Aorta (tissue), 5 donors: ENCODE data around the gene NCKAP5. TPM values are rescaled to one million over a fixed set of nuclear protein-coding genes. Genes with fewer than 3 reads are reported as not detected.

ENCODE experiments used
- ATAC-seq: fragments of 200-7000 bp; cut with Tn5 transposase; one replicate; pipeline ENCODE4 v1.9.1; 2022; ENCODE audit warnings: moderate library complexity; ENCODE audit not compliant: low FRiP score
- DNase-seq, 2 donors: peaks; one replicate each; pipeline ENCODE4 v3.0.0-alpha.2; 2020
- H3K27ac ChIP-seq, 2 donors: one replicate each; pipeline ENCODE4 v1.5.1; 2013; ENCODE audit warnings: low read length in 2 of 2, mild to moderate bottlenecking in 2 of 2, moderate library complexity in 2 of 2, control low read depth in 1 of 2, inconsistent platforms in 1 of 2, low read depth in 1 of 2
- H3K27me3 ChIP-seq, 2 donors: one replicate each; pipeline ENCODE4 v1.6.1; 2013; ENCODE audit warnings: control low read depth in 1 of 2, low read length in 1 of 2, mild to moderate bottlenecking in 1 of 2, moderate library complexity in 1 of 2; ENCODE audit not compliant: insufficient read depth in 2 of 2, control insufficient read depth in 1 of 2
- H3K36me3 ChIP-seq, 2 donors: one replicate each; pipeline ENCODE4 v1.6.1; 2013; ENCODE audit warnings: control low read depth in 1 of 2, low read length in 1 of 2, mild to moderate bottlenecking in 1 of 2; ENCODE audit not compliant: insufficient read depth in 2 of 2, control insufficient read depth in 1 of 2
- H3K4me1 ChIP-seq, 2 donors: one replicate each; pipeline ENCODE4 v1.6.1; 2013; ENCODE audit warnings: low read length in 2 of 2, control low read depth in 1 of 2, mild to moderate bottlenecking in 1 of 2, moderate library complexity in 1 of 2; ENCODE audit not compliant: insufficient read depth in 2 of 2, control insufficient read depth in 1 of 2
- H3K4me3 ChIP-seq, 2 donors: one replicate each; pipeline ENCODE4 v1.5.1; 2013; ENCODE audit warnings: low read length in 2 of 2, control low read depth in 1 of 2, mild to moderate bottlenecking in 1 of 2
- H3K9me3 ChIP-seq: one replicate; pipeline ENCODE4 v1.6.1; 2013; ENCODE audit warnings: mild to moderate bottlenecking, low read length; ENCODE audit not compliant: control insufficient read depth
- WGBS, 2 donors: extraction: QIAGEN DNeasy Blood & Tissue Kit; methylation state at CpG; one replicate each; pipeline ENCODE4 v1.1.7; 2013; 5-methylcytosine and 5-hydroxymethylcytosine counted together
- intact Hi-C, 2 donors: fragments of 100-400 bp; cut with DNase I; formaldehyde crosslinking; loops; one replicate each; pipeline versions ENCODE4 v1.14.2 to v1.15.0; 2022
- polyA plus RNA-seq, 2 donors: library from polyadenylated mRNA; stranded (reverse); fragments of 200-250 nt; gene quantifications; one replicate each; pipeline ENCODE4 v1.2.3, GENCODE V29; 2013
- total RNA-seq, 2 donors: library from RNA; stranded (reverse); fragmentation: NEBNext Ultra II Directional; extraction: Animal tissue kit (Norgen Biotek cat#: 25700); gene quantifications; one replicate each; pipeline ENCODE4 v1.2.1, GENCODE V29; 2021
- donor health status: healthy with polysubstance abuse.
- donor health status: Bipolar disorder and iron deficiency.
- donor health status: DM: no; HTN: no; CAD: no.
- donor health status: DM: no; HTN: no; CAD: no.
- donor health status: DM: yes; HTN: yes; CAD: no.

NCKAP5 gene
- total and polyA plus RNA-seq, 4 donors: 0.75 to 7.5 (median 2.4) TPM; not detected in 1

DNA sequence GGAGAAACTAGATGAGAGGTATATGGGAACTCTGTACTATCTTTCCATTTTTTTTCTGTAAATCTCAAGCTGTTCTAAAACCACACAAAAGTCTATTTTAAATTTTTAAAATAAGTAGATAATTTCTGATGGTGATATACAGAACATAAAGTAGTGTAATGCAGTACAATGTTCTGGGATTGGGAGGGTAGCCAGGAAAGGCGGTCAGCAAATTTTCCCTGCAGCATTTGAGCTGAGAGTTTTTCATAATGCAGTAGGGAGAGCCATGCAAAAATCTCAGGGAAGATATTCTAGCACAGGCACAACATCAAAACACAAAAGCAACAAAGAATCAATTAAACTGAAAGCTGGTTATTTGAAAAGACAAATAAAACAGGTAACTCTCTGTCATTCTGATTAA, 141.5 kb downstream of the NCKAP5 start:
- Histone ChIP-seq H3K9me3 (no peaks in the 10 kb centered on the region), H3K27me3 (no peaks in the 10 kb centered on the region), H3K4me1 (no peaks in the 10 kb centered on the region), H3K36me3 (no peaks in the 10 kb centered on the region), H3K4me3 (no peak overlapping the region), H3K27ac (no peak overlapping the region)
- intact Hi-C loops: no loop called here
- DNase-seq: no peak
- WGBS, 2 donors: 56 to 71% methylated on average over 1 of the region's 1 CpG
- ATAC-seq: no peak

DNA sequence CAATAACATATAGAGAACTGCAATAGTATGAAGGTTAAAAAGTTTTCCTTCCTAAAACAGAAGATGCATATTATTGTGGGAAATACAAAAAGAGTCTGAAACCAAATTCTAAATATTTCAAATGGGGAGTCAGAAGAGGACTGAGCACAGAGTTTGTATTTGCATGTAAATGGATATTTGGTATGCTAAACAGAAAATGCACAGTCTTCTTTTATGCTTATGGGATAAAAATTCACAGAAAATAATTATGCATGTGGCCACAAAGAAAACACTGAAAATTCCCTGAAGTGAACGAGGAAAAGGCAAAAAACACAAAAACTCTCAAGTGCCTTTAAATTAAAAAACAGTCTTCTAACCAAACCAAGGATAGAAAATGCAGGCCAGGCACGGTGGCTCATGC, 142.7 kb downstream of the NCKAP5 start:
- Histone ChIP-seq H3K27me3 (no peaks in the 10 kb centered on the region), H3K9me3 (no peaks in the 10 kb centered on the region), H3K4me1 (no peaks in the 10 kb centered on the region), H3K4me3 (no peak overlapping the region), H3K36me3 (no peaks in the 10 kb centered on the region), H3K27ac (no peak overlapping the region)
- ATAC-seq (no peak), DNase-seq (no peak)
- intact Hi-C loops: no loop called here
- WGBS, 2 donors: 88 to 94% methylated on average over 2 of the region's 2 CpGs

DNA sequence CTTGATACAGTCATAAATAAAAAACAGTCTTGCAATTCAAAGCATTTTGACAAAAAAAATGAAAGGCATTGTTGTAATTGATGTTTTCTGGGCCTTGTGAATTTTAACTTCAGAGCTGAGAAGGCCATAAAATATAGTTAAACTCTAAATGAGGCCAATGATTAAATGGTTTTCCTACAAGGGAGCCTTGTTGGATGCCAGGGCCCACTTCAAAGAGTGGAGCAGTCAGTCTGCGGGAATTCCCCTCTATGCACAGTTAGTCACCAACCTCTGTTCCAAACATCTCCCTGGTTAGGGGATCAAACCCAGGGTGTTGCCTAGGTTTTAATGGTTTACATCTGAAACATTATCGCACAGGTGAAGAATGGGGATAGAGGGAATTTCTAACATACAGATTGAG, 143.4 kb downstream of the NCKAP5 start:
- no peak for ATAC-seq
- intact Hi-C loops: no loop called here
- no peaks in the 10 kb centered on the region for H3K27me3 ChIP-seq
- 95 to 98% methylated on average over 2 of the region's 2 CpGs for WGBS, 2 donors
- H3K4me3 ChIP-seq: no peak overlapping the region
- no peaks in the 10 kb centered on the region for H3K4me1 ChIP-seq
- no peaks in the 10 kb centered on the region for H3K36me3 ChIP-seq
- H3K9me3 ChIP-seq: no peaks in the 10 kb centered on the region
- H3K27ac ChIP-seq: no peak overlapping the region
- no peak for DNase-seq

DNA sequence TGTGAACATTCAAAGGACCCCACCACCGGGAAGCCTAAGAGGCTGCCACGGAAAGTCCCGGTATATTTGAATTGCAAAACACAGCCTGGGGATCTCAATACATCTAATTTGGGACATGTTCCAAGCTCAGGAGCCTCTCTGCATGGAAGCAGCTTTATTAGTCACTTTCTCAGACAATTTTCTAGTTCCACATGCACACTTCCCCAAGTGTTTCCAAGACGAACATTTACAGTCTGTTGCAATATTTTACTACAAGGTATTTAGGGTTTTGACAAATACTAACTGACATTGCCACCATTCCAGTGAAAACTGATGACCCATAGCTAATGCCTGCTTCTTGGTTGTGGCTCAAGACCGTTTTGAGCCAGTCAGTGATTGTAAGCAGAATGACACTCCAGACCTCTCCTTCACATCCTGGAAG, 145.3 kb downstream of the NCKAP5 start:
- Histone ChIP-seq H3K4me1 (no peaks in the 10 kb centered on the region), H3K9me3 (no peaks in the 10 kb centered on the region), H3K27me3 (no peaks in the 10 kb centered on the region), H3K4me3 (no peak overlapping the region), H3K27ac (no peak overlapping the region), H3K36me3 (no peaks in the 10 kb centered on the region)
- no peak for DNase-seq
- ATAC-seq: no peak
- intact Hi-C loops: no loop called here
- WGBS, 2 donors: 50 to 53% methylated on average over 5 of the region's 5 CpGs

DNA sequence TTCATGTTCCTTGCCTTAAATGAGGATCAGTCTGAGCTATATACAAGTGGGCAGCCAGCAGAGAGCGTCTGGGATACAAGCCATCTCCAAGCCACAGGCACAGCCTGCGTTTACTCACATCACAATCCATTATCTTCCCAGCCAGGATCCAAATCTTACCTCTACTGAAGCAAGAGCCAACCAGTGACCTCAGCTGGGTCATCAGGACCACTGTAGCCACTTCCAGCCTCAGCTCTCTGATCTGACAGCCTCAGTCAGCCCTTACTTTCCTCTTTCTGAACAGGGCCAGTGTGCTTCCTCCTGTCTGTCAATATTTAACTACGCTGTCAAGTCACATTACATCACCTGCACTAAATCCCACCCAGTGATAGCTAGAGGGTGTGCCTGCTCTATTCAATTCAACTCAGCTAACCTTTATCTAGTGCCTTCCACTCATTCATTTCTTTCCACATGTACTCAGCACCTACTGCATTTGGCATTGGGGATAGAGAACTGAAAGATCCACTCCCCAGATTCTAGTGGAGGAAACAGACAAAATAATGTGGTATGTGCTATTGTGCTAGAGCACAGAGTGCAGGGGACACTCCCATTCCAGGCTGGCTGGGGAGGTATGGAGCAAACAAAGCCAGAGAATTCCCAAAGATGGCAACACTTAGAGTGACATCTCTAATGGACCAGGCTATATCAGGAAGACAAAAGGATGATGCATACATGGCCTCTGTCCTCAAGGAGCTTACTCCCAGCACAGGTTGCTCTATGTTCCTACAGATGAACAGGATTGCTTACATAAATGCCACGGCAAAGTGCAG, 146.5 kb downstream of the NCKAP5 start:
- intact Hi-C loops: no loop called here
- no peak for ATAC-seq

DNA sequence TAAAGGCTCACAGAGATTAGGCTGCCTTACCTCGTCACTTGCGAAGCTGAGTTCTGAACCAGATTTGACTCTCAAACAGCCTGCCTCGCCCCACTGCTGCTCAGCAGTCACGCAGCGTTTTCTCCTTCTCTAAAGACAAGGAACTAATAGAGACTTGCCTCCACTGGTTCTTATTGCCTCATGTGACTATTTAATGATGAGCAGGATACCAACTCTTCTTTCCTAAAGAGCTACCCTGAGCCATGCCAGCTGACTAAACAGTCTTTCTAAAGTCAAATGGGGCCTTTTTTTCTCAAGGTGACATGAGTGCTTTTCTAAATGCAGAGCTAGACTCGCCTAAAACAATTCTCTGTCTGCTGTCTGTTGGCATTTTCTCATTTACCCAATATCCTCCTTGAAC, 147.5 kb downstream of the NCKAP5 start:
- Histone ChIP-seq H3K36me3 (no peaks in the 10 kb centered on the region), H3K4me1 (no peaks in the 10 kb centered on the region), H3K27ac (no peak overlapping the region), H3K9me3 (no peaks in the 10 kb centered on the region), H3K4me3 (no peak overlapping the region), H3K27me3 (no peaks in the 10 kb centered on the region)
- ATAC-seq (no peak), DNase-seq (no peak)
- intact Hi-C loops: no loop called here
- 84 to 91% methylated on average over 6 of the region's 6 CpGs for WGBS, 2 donors

More for the DNA sequence above, 146.5 kb downstream of the NCKAP5 start:
- no peaks in the 10 kb centered on the region for H3K9me3 ChIP-seq
- WGBS, 2 donors: 63 to 65% methylated on average over 4 of the region's 4 CpGs
- H3K4me1 ChIP-seq: no peaks in the 10 kb centered on the region
- DNase-seq: no peak
- no peaks in the 10 kb centered on the region for H3K27me3 ChIP-seq
- H3K4me3 ChIP-seq: no peak overlapping the region
- H3K36me3 ChIP-seq: no peaks in the 10 kb centered on the region
- no peak overlapping the region for H3K27ac ChIP-seq

DNA sequence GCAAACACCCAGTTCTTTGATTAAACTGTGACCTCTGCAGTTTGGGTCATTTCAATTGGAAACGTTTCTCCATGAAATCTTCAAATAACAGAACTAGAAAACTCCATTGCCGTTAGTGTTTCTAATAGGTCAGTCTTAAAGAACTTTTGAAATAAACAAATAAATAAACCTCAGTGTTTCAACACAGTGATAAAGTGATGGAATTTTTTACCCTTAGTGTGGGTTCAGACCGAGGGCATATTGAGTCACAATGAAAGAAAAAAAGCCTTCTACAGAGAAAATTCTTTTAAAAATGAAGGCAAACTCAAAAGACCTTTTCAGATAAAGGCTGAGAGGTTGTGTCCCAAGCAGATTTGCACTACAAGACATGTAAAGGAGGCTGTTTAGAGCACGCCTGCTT, 149.6 kb downstream of the NCKAP5 start:
- intact Hi-C loops: no loop called here
- 83 to 87% methylated on average over 4 of the region's 4 CpGs for WGBS, 2 donors
- no peak for DNase-seq

DNA sequence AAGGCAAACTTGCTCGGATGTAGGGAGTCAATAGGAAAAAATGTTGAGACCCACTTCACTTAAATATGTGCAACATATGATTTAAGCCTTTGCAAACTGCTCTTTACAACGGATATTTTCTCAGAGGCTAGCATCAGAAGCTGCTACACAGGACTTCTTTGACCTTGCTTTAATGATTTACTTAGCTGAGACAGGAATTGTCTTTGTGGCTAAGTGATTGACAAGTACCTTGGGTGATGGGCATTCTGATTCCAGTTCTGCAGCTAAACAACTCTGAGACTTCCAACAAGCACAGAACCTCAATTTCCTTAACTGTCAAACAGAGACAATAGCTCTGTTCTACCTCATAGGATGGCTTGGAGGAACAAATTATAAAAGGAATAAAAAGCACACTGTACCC, 150.2 kb downstream of the NCKAP5 start:
- no peaks in the 10 kb centered on the region for H3K36me3 ChIP-seq
- intact Hi-C loops: no loop called here
- WGBS, 2 donors: 75 to 82% methylated on average over 2 of the region's 2 CpGs
- H3K27me3 ChIP-seq: no peaks in the 10 kb centered on the region
- no peaks in the 10 kb centered on the region for H3K4me1 ChIP-seq
- no peak overlapping the region for H3K4me3 ChIP-seq
- ATAC-seq (no peak), DNase-seq (no peak)
- no peaks in the 10 kb centered on the region for H3K9me3 ChIP-seq
- H3K27ac ChIP-seq: no peak overlapping the region

More for the DNA sequence above, 149.6 kb downstream of the NCKAP5 start:
- no peaks in the 10 kb centered on the region for H3K27me3 ChIP-seq
- ATAC-seq: no peak
- H3K9me3 ChIP-seq: no peaks in the 10 kb centered on the region
- no peaks in the 10 kb centered on the region for H3K4me1 ChIP-seq
- H3K27ac ChIP-seq: no peak overlapping the region
- no peak overlapping the region for H3K4me3 ChIP-seq
- H3K36me3 ChIP-seq: no peaks in the 10 kb centered on the region

DNA sequence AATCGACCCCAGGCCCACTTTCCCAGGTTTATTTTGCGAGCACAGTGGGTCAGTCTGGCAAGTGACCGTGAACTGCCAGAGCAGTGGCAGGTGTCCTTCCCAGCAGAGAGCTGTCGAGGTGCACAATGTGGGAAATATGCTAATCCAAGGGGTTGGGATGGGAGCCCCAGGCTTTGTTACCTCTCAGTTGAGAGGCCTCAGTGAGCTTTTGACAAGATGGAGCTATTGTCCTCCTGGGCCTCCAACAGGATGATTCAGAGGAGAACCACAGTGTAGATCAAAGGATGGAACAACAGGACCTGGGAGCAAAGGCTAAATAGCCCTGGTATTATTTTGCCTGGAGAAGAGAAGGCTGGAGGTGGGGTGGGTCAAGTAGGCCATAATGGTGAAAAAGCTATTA, 150.8 kb downstream of the NCKAP5 start:
- H3K27ac ChIP-seq: no peak overlapping the region
- intact Hi-C loops: no loop called here
- 88 to 92% methylated on average over 4 of the region's 4 CpGs for WGBS, 2 donors

More for the DNA sequence above, 150.8 kb downstream of the NCKAP5 start:
- ATAC-seq: no peak
- no peaks in the 10 kb centered on the region for H3K4me1 ChIP-seq
- H3K27me3 ChIP-seq: no peaks in the 10 kb centered on the region
- H3K36me3 ChIP-seq: no peaks in the 10 kb centered on the region
- DNase-seq: no peak
- H3K4me3 ChIP-seq: no peak overlapping the region
- H3K9me3 ChIP-seq: no peaks in the 10 kb centered on the region
